A673 (cell line): ENCODE results near the gene KIT. TPM values are rescaled to one million over a fixed set of nuclear protein-coding genes. Genes with fewer than 3 reads are reported as not detected.

Experiments
- BruUV-seq: library from RNA; stranded (reverse); fragments of 400-500 nt; replicated peaks from 2 replicates; lab custom pipeline; 2021; lab: Mats Ljungman, UMichigan
- CTCF ChIA-PET: fragments of 300-600 bp; sonication (Branson Sonifier 250); formaldehyde crosslinking; loops from one replicate; lab custom pipeline; 2022; ENCODE audit warnings: antibody characterized with exemption; lab: Charles Lee
- POLR2A ChIA-PET: fragments of 300-600 bp; sonication (Branson Sonifier 250); formaldehyde crosslinking; loops from one replicate; lab custom pipeline; 2022; ENCODE audit warnings: antibody characterized with exemption; ENCODE audit not compliant: low non-redundant PET; lab: Charles Lee
- DNase-seq: peaks from one replicate; pipeline ENCODE4 v3.0.0-alpha.2; 2015; ENCODE audit warnings: low spot score
- H3K27ac ChIP-seq: fragments of 200-600 bp; sonication (generic); 2 replicates; pipeline ENCODE4 v1.5.1; 2016; ENCODE audit warnings: mixed run types, low read depth, mild to moderate bottlenecking, mixed read lengths, antibody characterized with exemption, low read length; ENCODE audit not compliant: poor library complexity, severe bottlenecking
- H3K27me3 ChIP-seq: fragments of 200-600 bp; sonication (generic); replicated peaks from 2 replicates; pipeline ENCODE4 v1.6.1; 2017; ENCODE audit warnings: mixed run types, low read depth, mild to moderate bottlenecking, mixed read lengths, antibody characterized with exemption, low read length; ENCODE audit not compliant: insufficient read depth, poor library complexity
- H3K36me3 ChIP-seq: fragments of 200-600 bp; sonication (generic); 2 replicates; pipeline ENCODE4 v1.6.1; 2016; ENCODE audit warnings: mixed run types, mild to moderate bottlenecking, mixed read lengths, antibody characterized with exemption, low read length; ENCODE audit not compliant: insufficient read depth, poor library complexity, severe bottlenecking
- H3K4me1 ChIP-seq: fragments of 200-600 bp; sonication (generic); 2 replicates; pipeline ENCODE4 v1.6.1; 2017; ENCODE audit warnings: mixed run types, mild to moderate bottlenecking, mixed read lengths, antibody characterized with exemption, low read length; ENCODE audit not compliant: insufficient read depth, poor library complexity, severe bottlenecking
- H3K4me3 ChIP-seq: fragments of 200-600 bp; sonication (generic); 2 replicates; pipeline ENCODE4 v1.5.1; 2016; ENCODE audit warnings: low read depth, mixed run types, mild to moderate bottlenecking, mixed read lengths, low read length; ENCODE audit not compliant: poor library complexity, severe bottlenecking
- H3K9me3 ChIP-seq: fragments of 200-600 bp; sonication (generic); 2 replicates; pipeline ENCODE4 v1.6.1; 2016; ENCODE audit warnings: mixed run types, low read depth, mild to moderate bottlenecking, mixed read lengths, antibody characterized with exemption, low read length; ENCODE audit not compliant: poor library complexity, severe bottlenecking
- EZH2 ChIP-seq: fragments of 200-600 bp; sonication (generic); IDR thresholded peaks from 2 replicates; pipeline ENCODE4 v1.6.1; 2017; ENCODE audit warnings: borderline replicate concordance, low read depth, mild to moderate bottlenecking, mixed read lengths, antibody characterized with exemption, low read length; ENCODE audit not compliant: poor library complexity, severe bottlenecking
- intact Hi-C: fragments of 100-400 bp; cut with micrococcal nuclease; formaldehyde crosslinking; loops from one replicate; pipeline ENCODE4 v1.10.0; 2022; ENCODE audit not compliant: unreplicated experiment
- total RNA-seq: library from RNA; stranded (reverse); gene quantifications from 2 replicates; pipeline ENCODE4 v1.2.3, GENCODE V29; 2021
- TF ChIP-seq, protein P1 (sequence below): fragments of 300-800, 200-600 bp; sonication (generic); conservative IDR thresholded peaks from 2 replicates; pipeline ENCODE4 v1.5.1; 2017; ENCODE audit warnings: low read depth, mild to moderate bottlenecking, antibody characterized with exemption, low read length, moderate library complexity, mixed read lengths

Gene KIT
- total RNA-seq, 1 experiment from 2014 or later: 9.5 TPM

- Histone ChIP-seq H3K4me1 (peaks cover 1% of the 10 kb centered on the region), H3K9me3 (no peaks in the 10 kb centered on the region), H3K27ac (no peak overlapping the region), H3K27me3 (no peaks in the 10 kb centered on the region), H3K36me3 (no peaks in the 10 kb centered on the region), H3K4me3 (no peak overlapping the region)
- ChIA-PET CTCF (no interaction called here), POLR2A (interaction anchor here (0.5 kb wide), 1 partner anchor 319 kb away, joined by 3 read pairs; no protein-coding TSS in a partner anchor)
- no peak for DNase-seq
- intact Hi-C loops: no loop called here
- BruUV-seq: no TSS peak
- TF ChIP-seq, protein P1, sequence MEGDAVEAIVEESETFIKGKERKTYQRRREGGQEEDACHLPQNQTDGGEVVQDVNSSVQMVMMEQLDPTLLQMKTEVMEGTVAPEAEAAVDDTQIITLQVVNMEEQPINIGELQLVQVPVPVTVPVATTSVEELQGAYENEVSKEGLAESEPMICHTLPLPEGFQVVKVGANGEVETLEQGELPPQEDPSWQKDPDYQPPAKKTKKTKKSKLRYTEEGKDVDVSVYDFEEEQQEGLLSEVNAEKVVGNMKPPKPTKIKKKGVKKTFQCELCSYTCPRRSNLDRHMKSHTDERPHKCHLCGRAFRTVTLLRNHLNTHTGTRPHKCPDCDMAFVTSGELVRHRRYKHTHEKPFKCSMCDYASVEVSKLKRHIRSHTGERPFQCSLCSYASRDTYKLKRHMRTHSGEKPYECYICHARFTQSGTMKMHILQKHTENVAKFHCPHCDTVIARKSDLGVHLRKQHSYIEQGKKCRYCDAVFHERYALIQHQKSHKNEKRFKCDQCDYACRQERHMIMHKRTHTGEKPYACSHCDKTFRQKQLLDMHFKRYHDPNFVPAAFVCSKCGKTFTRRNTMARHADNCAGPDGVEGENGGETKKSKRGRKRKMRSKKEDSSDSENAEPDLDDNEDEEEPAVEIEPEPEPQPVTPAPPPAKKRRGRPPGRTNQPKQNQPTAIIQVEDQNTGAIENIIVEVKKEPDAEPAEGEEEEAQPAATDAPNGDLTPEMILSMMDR: no peak
- no peak for TF ChIP-seq EZH2
Measured at GRCh38 chr4:54685810-54686209, 28.1 kb downstream of the KIT start.

- no peak for DNase-seq
- no peak overlapping the region for H3K4me3 ChIP-seq
- no peaks in the 10 kb centered on the region for H3K9me3 ChIP-seq
- intact Hi-C loops: no loop called here
- no peaks in the 10 kb centered on the region for H3K36me3 ChIP-seq
- TF ChIP-seq, protein P1: no peak
- no peak for TF ChIP-seq EZH2
- H3K27ac ChIP-seq: no peak overlapping the region
- ChIA-PET CTCF (no interaction called here), POLR2A (no interaction called here)
- no peaks in the 10 kb centered on the region for H3K27me3 ChIP-seq
- no peaks in the 10 kb centered on the region for H3K4me1 ChIP-seq
- no TSS peak for BruUV-seq
Measured at GRCh38 chr4:54687887-54688841, 30.4 kb downstream of the KIT start.

- Histone ChIP-seq H3K9me3 (no peaks in the 10 kb centered on the region), H3K27ac (no peak overlapping the region), H3K27me3 (no peaks in the 10 kb centered on the region), H3K4me3 (no peak overlapping the region), H3K36me3 (no peaks in the 10 kb centered on the region), H3K4me1 (no peaks in the 10 kb centered on the region)
- DNase-seq: no peak
- intact Hi-C loops: no loop called here
- no peak for TF ChIP-seq EZH2
- TF ChIP-seq, protein P1: no peak
- ChIA-PET CTCF (no interaction called here), POLR2A (no interaction called here)
- BruUV-seq: no TSS peak
Measured at GRCh38 chr4:54695337-54695736, 37.6 kb downstream of the KIT start.
